Thymus (tissue), 11 donors: Measurements from ENCODE around the gene ZNF146. TPM values are rescaled to one million over a fixed set of nuclear protein-coding genes. Genes with fewer than 3 reads are reported as not detected.

Experiments
- DNase-seq, 9 donors: peaks; one replicate each; pipeline ENCODE4 v3.0.0-alpha.2; 2013; ENCODE audit warnings: low spot score in 9 of 9, low read depth in 6 of 9, missing footprints in 1 of 9
- H3K27ac ChIP-seq, 2 donors: one replicate each; pipeline ENCODE4 v1.5.1; 2013; ENCODE audit warnings: control low read depth in 1 of 2, low read depth in 1 of 2, low read length in 1 of 2, mild to moderate bottlenecking in 1 of 2, moderate library complexity in 1 of 2
- H3K27me3 ChIP-seq, 2 donors: one replicate each; pipeline ENCODE4 v1.5.1; 2013; ENCODE audit warnings: low read length in 1 of 2; ENCODE audit not compliant: control insufficient read depth in 2 of 2, insufficient read depth in 1 of 2
- H3K36me3 ChIP-seq, 2 donors: one replicate each; pipeline ENCODE4 v1.5.1; 2013; ENCODE audit warnings: low read length in 1 of 2, mild to moderate bottlenecking in 1 of 2, moderate library complexity in 1 of 2; ENCODE audit not compliant: control insufficient read depth in 2 of 2, insufficient read depth in 2 of 2
- H3K4me1 ChIP-seq, 2 donors: one replicate each; pipeline ENCODE4 v1.5.1; 2013; ENCODE audit warnings: low read length in 2 of 2; ENCODE audit not compliant: control insufficient read depth in 2 of 2, insufficient read depth in 2 of 2
- H3K4me3 ChIP-seq, 2 donors: one replicate each; pipeline ENCODE4 v1.5.1; 2013; ENCODE audit warnings: low read length in 2 of 2, control low read depth in 1 of 2, mild to moderate bottlenecking in 1 of 2
- H3K9me3 ChIP-seq, 2 donors: one replicate each; pipeline ENCODE4 v1.5.1; 2013; ENCODE audit warnings: low read length in 1 of 2, mild to moderate bottlenecking in 1 of 2; ENCODE audit not compliant: control insufficient read depth in 2 of 2, insufficient read depth in 1 of 2
- WGBS: extraction: QIAGEN DNeasy Blood & Tissue Kit; methylation state at CpG from one replicate; pipeline ENCODE4 v1.1.7; 2013; 5-methylcytosine and 5-hydroxymethylcytosine counted together
- polyA plus RNA-seq: library from polyadenylated mRNA; stranded (reverse); fragments of 200-250 nt; gene quantifications from one replicate; pipeline ENCODE4 v1.2.3, GENCODE V29; 2013
- total RNA-seq: library from RNA; stranded (reverse); fragments of 120-200 nt; gene quantifications from one replicate; pipeline ENCODE4 v1.2.4, GENCODE V29; 2013
- donor health status: healthy.

Gene ZNF146
- total and polyA plus RNA-seq, 2 donors, result 41.4 to 74.7 TPM

GRCh38 chr19:36245210-36246005 lies 30.5 kb downstream of the ZNF146 start:
- H3K4me1 ChIP-seq, result no peaks in the 10 kb centered on the region
- H3K36me3 ChIP-seq, result peaks cover 0 to 3% of the 10 kb centered on the region in 2 donors
- no peak overlapping the region for H3K4me3 ChIP-seq
- peaks cover 14 to 25% of the 10 kb centered on the region in 2 donors for H3K9me3 ChIP-seq
- no peak for DNase-seq
- 9% methylated on average over 63 of the region's 63 CpGs for WGBS
- peaks cover 0 to 14% of the 10 kb centered on the region in 2 donors for H3K27me3 ChIP-seq
- H3K27ac ChIP-seq, result no peak overlapping the region

DNA sequence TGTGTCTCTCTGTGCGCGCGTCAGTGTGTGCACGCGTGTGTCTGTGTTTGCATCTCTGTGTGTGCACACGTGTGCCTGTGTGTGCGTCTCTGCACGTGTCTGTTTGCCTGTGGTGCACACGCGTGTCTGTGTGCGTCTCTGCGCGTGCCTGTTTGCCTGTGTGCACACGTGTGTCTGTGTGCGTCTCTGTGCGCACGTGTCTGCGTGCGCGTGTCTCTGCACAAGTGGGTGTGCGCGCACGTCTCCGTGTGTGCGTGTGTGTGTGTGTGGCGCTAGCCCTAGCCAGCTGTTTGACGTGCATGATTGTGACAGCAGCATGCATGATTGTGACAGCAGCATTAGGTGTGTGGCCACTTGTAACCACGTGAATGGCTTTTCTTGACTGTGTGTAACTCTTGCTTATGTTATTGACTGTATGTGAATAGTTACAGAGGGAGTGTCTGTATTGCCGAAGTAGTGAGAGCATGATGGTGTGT lies 31.1 kb downstream of the ZNF146 start:
- H3K4me3 ChIP-seq, result no peak overlapping the region
- H3K4me1 ChIP-seq, result no peaks in the 10 kb centered on the region
- peaks cover 0 to 14% of the 10 kb centered on the region in 2 donors for H3K27me3 ChIP-seq
- no peak overlapping the region for H3K27ac ChIP-seq
- 41% methylated on average over 29 of the region's 29 CpGs for WGBS
- no peak for DNase-seq
- H3K9me3 ChIP-seq, result peaks cover 14 to 23% of the 10 kb centered on the region in 2 donors
- peaks cover 0 to 3% of the 10 kb centered on the region in 2 donors for H3K36me3 ChIP-seq

- DNase-seq, result no peak
- Histone ChIP-seq H3K36me3 (no peaks in the 10 kb centered on the region), H3K9me3 (peaks cover 8 to 31% of the 10 kb centered on the region in 2 donors), H3K4me1 (no peaks in the 10 kb centered on the region), H3K4me3 (no peak overlapping the region), H3K27me3 (no peaks in the 10 kb centered on the region), H3K27ac (no peak overlapping the region)
- 88% methylated on average over 1 of the region's 1 CpG for WGBS
Measured at GRCh38 chr19:36252047-36252446, 37.1 kb downstream of the ZNF146 start.

DNA sequence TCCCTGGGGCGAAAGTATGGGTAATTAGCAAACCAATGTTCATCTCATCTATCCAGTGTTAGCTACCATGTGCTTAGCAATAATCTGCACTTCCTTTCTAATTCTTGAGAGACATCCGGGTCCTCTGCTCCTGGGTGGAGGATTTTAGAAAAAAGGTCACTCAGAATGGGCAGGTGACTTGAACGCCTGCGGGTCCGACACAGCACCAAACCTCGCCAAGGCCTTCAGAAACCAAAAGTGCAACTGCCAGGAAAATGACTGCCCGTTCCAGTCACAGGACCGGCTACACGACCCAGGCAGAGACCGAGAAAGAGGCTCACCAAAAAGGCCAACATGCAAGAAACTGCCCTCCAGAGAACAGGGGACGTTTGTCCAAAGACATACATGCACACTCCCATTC lies 39.9 kb downstream of the ZNF146 start:
- no peak overlapping the region for H3K4me3 ChIP-seq
- no peaks in the 10 kb centered on the region for H3K4me1 ChIP-seq
- H3K36me3 ChIP-seq, result no peaks in the 10 kb centered on the region
- 97% methylated on average over 11 of the region's 11 CpGs for WGBS
- no peak overlapping the region for H3K27ac ChIP-seq
- no peak for DNase-seq
- no peaks in the 10 kb centered on the region for H3K27me3 ChIP-seq
- H3K9me3 ChIP-seq, result peaks cover 11 to 51% of the 10 kb centered on the region in 2 donors

DNA sequence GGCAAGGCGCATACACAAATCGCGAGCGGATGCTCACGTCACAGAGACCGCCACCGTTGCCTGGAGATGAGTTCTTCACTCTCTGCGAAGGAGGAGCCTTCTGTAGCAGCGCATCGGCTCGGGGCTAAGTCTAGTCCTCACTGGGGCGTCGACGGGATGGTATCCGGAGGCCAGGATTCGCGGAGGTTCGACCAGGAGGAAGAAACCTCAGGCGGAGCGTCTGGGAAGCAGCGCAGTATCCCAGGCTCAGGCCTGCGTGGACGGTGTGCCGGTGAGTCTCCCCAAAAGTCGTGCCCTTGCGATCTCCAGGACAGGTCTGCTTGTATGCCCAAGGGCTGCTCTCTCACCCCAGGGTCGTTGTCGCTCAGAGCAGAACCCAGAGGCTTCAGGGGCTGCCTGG lies 40.4 kb downstream of the ZNF146 start:
- Histone ChIP-seq H3K4me3 (no peak overlapping the region), H3K9me3 (peaks cover 11 to 51% of the 10 kb centered on the region in 2 donors), H3K27ac (no peak overlapping the region), H3K27me3 (no peaks in the 10 kb centered on the region), H3K36me3 (no peaks in the 10 kb centered on the region), H3K4me1 (no peaks in the 10 kb centered on the region)
- 97% methylated on average over 28 of the region's 28 CpGs for WGBS
- no peak for DNase-seq

GRCh38 chr19:36256064-36256463 lies 41.2 kb downstream of the ZNF146 start:
- H3K27me3 ChIP-seq, result no peaks in the 10 kb centered on the region

GRCh38 chr19:36256853-36257519 lies 42.1 kb downstream of the ZNF146 start:
- H3K9me3 ChIP-seq, result peaks cover 11 to 51% of the 10 kb centered on the region in 2 donors

More at GRCh38 chr19:36256064-36256463, 41.2 kb downstream of the ZNF146 start:
- Histone ChIP-seq H3K9me3 (peaks cover 11 to 51% of the 10 kb centered on the region in 2 donors), H3K4me1 (no peaks in the 10 kb centered on the region), H3K27ac (no peak overlapping the region), H3K36me3 (no peaks in the 10 kb centered on the region), H3K4me3 (no peak overlapping the region)
- no peak for DNase-seq
- WGBS, result 97% methylated on average over 15 of the region's 15 CpGs

DNA sequence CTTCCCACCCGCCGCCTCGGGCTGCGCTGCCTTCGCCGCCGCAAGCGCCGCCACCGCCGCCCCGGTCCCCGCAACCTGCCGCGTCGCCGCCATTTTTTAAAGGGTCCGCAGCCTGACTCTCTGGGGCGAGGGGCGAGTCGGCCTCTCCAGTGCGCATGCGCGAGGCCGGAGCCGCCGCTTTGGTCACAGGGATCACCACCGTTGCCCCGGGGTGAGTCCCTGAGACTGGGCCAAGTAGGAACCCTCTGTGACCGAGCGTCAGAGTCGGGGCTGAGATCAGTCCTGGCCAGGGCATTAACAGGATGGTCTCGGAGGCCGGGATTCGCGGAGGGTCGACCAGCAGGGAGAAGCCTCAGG lies 42.6 kb downstream of the ZNF146 start:
- H3K9me3 ChIP-seq, result peaks cover 9 to 51% of the 10 kb centered on the region in 2 donors
- 29% methylated on average over 37 of the region's 37 CpGs for WGBS
- H3K27me3 ChIP-seq, result no peaks in the 10 kb centered on the region
- no peaks in the 10 kb centered on the region for H3K36me3 ChIP-seq
- no peaks in the 10 kb centered on the region for H3K4me1 ChIP-seq
- H3K27ac ChIP-seq, result no peak overlapping the region
- DNase-seq, result no peak
- H3K4me3 ChIP-seq, result no peak overlapping the region

More at GRCh38 chr19:36256853-36257519, 42.1 kb downstream of the ZNF146 start:
- 71% methylated on average over 42 of the region's 42 CpGs for WGBS
- Histone ChIP-seq H3K27ac (no peak overlapping the region), H3K36me3 (no peaks in the 10 kb centered on the region), H3K27me3 (no peaks in the 10 kb centered on the region), H3K4me3 (no peak overlapping the region), H3K4me1 (no peaks in the 10 kb centered on the region)
- no peak for DNase-seq
